Loucy (cell line): Measurements from ENCODE around the gene PLCG2.

Source experiments
- H2AFZ ChIP-seq: fragments of 200-600 bp; sonication (generic); 2 replicates; pipeline ENCODE4 v1.6.0; 2016; ENCODE audit warnings: antibody characterized with exemption, mild to moderate bottlenecking, low read length, moderate library complexity
- H3F3A ChIP-seq: fragments of 200-600 bp; 2 replicates; pipeline ENCODE4 v1.6.0; 2016; ENCODE audit warnings: antibody characterized with exemption, low read depth, mild to moderate bottlenecking
- H3K27me3 ChIP-seq: fragments of 200-600 bp; sonication (generic); 2 replicates; pipeline ENCODE4 v1.6.1; 2014; ENCODE audit warnings: low read length, mild to moderate bottlenecking; ENCODE audit not compliant: insufficient read depth, poor library complexity, severe bottlenecking
- H3K36me3 ChIP-seq: fragments of 200-600 bp; sonication (generic); 2 replicates; pipeline ENCODE4 v1.6.1; 2016; ENCODE audit warnings: low read length; ENCODE audit not compliant: insufficient read depth
- H3K4me1 ChIP-seq: fragments of 200-600 bp; sonication (generic); 2 replicates; pipeline ENCODE4 v1.5.1; 2014; ENCODE audit warnings: low read length, mild to moderate bottlenecking; ENCODE audit not compliant: insufficient read depth, poor library complexity, severe bottlenecking
- H3K4me2 ChIP-seq: fragments of 200-600 bp; sonication (generic); 2 replicates; pipeline ENCODE4 v1.6.0; 2014; ENCODE audit warnings: antibody characterized with exemption, low read length, low read depth, mild to moderate bottlenecking; ENCODE audit not compliant: poor library complexity, severe bottlenecking
- H3K4me3 ChIP-seq: fragments of 200-600 bp; sonication (generic); 2 replicates; pipeline ENCODE4 v1.5.1; 2014; ENCODE audit warnings: low read length, mild to moderate bottlenecking, mixed read lengths; ENCODE audit not compliant: poor library complexity, severe bottlenecking
- H3K79me2 ChIP-seq: fragments of 200-600 bp; sonication (generic); 2 replicates; pipeline ENCODE4 v1.6.1; 2014; ENCODE audit warnings: low read length; ENCODE audit not compliant: insufficient read depth
- H3K9ac ChIP-seq: fragments of 200-600 bp; sonication (generic); 2 replicates; pipeline ENCODE4 v1.6.0; 2014; ENCODE audit warnings: mild to moderate bottlenecking, low read depth, low read length, moderate library complexity; ENCODE audit not compliant: poor library complexity, severe bottlenecking
- H3K9me2 ChIP-seq: fragments of 200-600 bp; sonication (generic); replicated peaks from 2 replicates; pipeline ENCODE4 v1.6.1; 2016; ENCODE audit warnings: low read depth, low read length, mixed read lengths
- H3K9me3 ChIP-seq: fragments of 200-600 bp; sonication (generic); 2 replicates; pipeline ENCODE4 v1.6.1; 2014; ENCODE audit warnings: mild to moderate bottlenecking, antibody characterized with exemption, low read length, low read depth; ENCODE audit not compliant: insufficient read depth
- H4K20me1 ChIP-seq: fragments of 200-600 bp; sonication (generic); 2 replicates; pipeline ENCODE4 v1.6.0; 2014; ENCODE audit warnings: antibody characterized with exemption, low read length, mild to moderate bottlenecking; ENCODE audit not compliant: insufficient read depth, poor library complexity, severe bottlenecking
- EZH2phosphoT487 ChIP-seq: fragments of 200-600 bp; IDR thresholded peaks from 2 replicates; pipeline ENCODE4 v1.6.1; 2018; ENCODE audit warnings: antibody characterized with exemption, mild to moderate bottlenecking, moderate library complexity, borderline replicate concordance
- TF ChIP-seq, protein P1 (sequence below): fragments of 200-600 bp; sonication (generic); conservative IDR thresholded peaks from 2 replicates; pipeline ENCODE4 v1.5.1; 2014; ENCODE audit warnings: mild to moderate bottlenecking, antibody characterized with exemption, low read length

PLCG2 gene

DNA sequence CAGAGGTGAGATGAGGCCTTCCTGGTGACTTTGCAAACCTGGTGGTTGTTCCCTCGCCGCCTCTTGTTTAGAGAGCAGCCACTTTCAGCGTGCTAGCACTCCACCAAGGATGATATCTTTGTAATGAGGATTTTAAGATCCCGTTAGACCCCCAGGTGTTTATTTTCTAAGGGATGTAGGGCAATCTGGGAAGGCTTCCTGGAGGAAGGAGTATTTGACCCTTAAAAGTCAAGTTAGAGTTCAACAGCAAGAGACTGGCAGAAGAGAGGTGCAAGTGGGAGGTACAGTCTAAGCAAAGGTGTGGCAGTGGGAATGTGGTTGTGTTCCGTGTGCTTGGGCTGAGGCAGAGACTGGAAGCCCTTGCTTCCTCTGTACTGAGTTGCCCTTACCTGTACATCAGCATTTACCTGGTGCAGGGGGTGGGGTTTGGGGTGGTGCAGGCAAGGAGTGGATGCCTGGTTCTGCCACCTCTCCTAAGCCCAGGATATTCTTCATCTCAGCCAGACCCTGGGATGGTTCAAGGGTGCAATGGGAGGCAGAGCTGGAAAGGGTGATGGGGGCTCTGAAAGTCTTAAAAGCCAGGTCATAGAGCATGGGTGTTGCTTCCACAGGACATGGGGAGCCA, 148.6 kb downstream of the PLCG2 start:
- Histone ChIP-seq H2AFZ (no peak overlapping the region), H3K79me2 (no peaks in the 10 kb centered on the region), H3K4me3 (no peak overlapping the region), H3K9me2 (no peaks in the 10 kb centered on the region), H3K4me1 (peaks cover 13% of the 10 kb centered on the region), H3K9me3 (no peaks in the 10 kb centered on the region), H4K20me1 (no peaks in the 10 kb centered on the region), H3K36me3 (no peaks in the 10 kb centered on the region; the same call in 1 of the 2 replicates), H3K4me2 (no peak overlapping the region), H3F3A (no peaks in the 10 kb centered on the region), H3K27me3 (no peaks in the 10 kb centered on the region), H3K9ac (no peak overlapping the region)
- TF ChIP-seq, protein P1, sequence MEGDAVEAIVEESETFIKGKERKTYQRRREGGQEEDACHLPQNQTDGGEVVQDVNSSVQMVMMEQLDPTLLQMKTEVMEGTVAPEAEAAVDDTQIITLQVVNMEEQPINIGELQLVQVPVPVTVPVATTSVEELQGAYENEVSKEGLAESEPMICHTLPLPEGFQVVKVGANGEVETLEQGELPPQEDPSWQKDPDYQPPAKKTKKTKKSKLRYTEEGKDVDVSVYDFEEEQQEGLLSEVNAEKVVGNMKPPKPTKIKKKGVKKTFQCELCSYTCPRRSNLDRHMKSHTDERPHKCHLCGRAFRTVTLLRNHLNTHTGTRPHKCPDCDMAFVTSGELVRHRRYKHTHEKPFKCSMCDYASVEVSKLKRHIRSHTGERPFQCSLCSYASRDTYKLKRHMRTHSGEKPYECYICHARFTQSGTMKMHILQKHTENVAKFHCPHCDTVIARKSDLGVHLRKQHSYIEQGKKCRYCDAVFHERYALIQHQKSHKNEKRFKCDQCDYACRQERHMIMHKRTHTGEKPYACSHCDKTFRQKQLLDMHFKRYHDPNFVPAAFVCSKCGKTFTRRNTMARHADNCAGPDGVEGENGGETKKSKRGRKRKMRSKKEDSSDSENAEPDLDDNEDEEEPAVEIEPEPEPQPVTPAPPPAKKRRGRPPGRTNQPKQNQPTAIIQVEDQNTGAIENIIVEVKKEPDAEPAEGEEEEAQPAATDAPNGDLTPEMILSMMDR: no peak
- no peak for TF ChIP-seq EZH2phosphoT487

DNA sequence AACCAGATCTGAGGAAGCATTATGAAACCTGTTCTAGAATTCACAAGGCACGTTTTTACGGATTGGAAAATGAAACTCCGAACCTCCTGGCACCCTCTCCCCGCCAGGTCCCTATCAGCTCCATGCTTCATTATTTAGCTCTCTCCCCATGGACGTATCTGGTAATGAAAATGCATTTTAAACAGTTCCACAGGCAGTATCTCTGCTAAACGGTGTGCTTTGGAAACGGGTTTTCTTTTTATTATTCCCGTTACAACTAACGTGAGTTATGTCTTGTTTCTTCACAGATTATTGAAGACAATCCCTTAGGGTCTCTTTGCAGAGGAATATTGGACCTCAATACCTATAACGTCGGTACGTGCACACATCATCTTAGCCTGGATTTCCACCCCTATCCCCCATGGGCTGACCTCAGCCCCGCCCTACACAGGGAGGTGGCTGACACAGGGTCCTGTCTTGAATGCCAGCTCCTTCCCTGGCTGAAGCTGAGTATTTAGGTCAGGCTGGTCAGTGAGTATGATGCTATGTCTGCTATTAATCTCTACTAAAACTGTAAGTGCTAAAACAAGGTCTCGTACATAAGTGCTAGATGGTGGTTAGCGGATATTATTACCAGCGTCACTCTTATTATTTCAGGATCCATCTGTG, 149.3 kb downstream of the PLCG2 start:
- no peaks in the 10 kb centered on the region for H3K79me2 ChIP-seq
- no peaks in the 10 kb centered on the region; the same call in 1 of the 2 replicates for H3K36me3 ChIP-seq
- no peaks in the 10 kb centered on the region for H3K27me3 ChIP-seq
- no peak overlapping the region for H3K9ac ChIP-seq
- H3K9me2 ChIP-seq: no peaks in the 10 kb centered on the region
- no peak for TF ChIP-seq EZH2phosphoT487
- TF ChIP-seq, protein P1: no peak
- peaks cover 13% of the 10 kb centered on the region for H3K4me1 ChIP-seq
- H2AFZ ChIP-seq: no peak overlapping the region
- H3K9me3 ChIP-seq: no peaks in the 10 kb centered on the region
- H4K20me1 ChIP-seq: no peaks in the 10 kb centered on the region
- H3K4me3 ChIP-seq: no peak overlapping the region
- no peaks in the 10 kb centered on the region for H3F3A ChIP-seq
- H3K4me2 ChIP-seq: no peak overlapping the region

DNA sequence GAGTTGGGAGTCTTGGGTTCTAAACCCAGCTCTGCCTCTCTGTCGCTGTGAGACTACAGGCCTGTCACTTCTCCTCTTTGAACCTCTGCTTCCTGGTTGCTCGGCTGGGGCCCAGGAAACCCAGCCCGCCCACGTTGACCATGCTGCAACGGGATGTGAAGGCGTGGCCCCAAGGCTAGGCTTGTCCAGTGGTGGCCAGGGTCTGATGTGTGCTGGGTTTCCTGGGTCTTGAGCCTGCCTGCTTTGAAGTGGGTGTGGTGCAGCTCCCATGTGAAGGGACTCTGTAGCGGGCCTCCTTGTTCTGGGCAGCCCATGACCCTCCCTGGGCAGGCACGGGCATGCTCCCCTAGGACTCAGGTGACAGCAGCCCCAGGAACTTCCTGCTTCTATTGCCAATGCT, 149.9 kb downstream of the PLCG2 start:
- Histone ChIP-seq H3K27me3 (no peaks in the 10 kb centered on the region), H3K4me1 (peaks cover 13% of the 10 kb centered on the region), H3K9me3 (no peaks in the 10 kb centered on the region), H2AFZ (no peak overlapping the region), H3F3A (no peaks in the 10 kb centered on the region), H3K4me3 (no peak overlapping the region), H3K9me2 (no peaks in the 10 kb centered on the region), H3K9ac (no peak overlapping the region), H3K79me2 (no peaks in the 10 kb centered on the region), H3K4me2 (no peak overlapping the region), H4K20me1 (no peaks in the 10 kb centered on the region), H3K36me3 (no peaks in the 10 kb centered on the region; the same call in 1 of the 2 replicates)
- TF ChIP-seq EZH2phosphoT487: no peak
- TF ChIP-seq, protein P1: no peak
